T-helper 2 cell (primary cell): ENCODE measurements around the gene HIRIP3.
A peak's percentile ranks its signal among the peaks of the same experiment; 100 is the strongest.

ENCODE experiments used
- DNase-seq, 5 experiments: peaks; one replicate each; pipeline versions ENCODE4 v3.0.0 to v3.0.0-alpha.2; 2012 to 2022

The HIRIP3 gene

DNA sequence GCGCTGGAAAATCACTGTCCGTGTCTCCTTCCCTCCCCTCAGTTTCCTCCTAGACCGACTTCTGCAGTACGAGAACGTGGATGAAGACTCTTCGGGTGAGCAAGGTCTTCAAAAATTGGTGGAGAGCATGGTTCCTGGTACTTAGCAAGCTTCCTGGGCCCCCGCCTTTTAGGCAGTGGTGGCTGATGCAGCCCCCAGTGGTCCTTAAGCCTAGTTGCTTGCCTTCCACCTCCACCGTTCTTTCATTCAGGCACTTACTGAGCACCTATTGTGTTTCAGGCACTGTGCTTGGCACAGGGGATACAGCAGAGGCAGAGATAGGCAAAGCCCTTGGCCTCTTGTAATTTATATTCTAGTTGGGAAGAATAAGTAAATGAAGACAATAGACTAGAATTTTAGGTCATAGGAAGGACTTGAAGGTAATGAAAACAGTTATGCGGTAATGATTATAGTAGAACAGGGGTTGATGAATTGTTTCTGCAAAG, 1.4 kb upstream of the HIRIP3 start:
- peak in 1 of 5 experiments; percentile 41 for DNase-seq

DNA sequence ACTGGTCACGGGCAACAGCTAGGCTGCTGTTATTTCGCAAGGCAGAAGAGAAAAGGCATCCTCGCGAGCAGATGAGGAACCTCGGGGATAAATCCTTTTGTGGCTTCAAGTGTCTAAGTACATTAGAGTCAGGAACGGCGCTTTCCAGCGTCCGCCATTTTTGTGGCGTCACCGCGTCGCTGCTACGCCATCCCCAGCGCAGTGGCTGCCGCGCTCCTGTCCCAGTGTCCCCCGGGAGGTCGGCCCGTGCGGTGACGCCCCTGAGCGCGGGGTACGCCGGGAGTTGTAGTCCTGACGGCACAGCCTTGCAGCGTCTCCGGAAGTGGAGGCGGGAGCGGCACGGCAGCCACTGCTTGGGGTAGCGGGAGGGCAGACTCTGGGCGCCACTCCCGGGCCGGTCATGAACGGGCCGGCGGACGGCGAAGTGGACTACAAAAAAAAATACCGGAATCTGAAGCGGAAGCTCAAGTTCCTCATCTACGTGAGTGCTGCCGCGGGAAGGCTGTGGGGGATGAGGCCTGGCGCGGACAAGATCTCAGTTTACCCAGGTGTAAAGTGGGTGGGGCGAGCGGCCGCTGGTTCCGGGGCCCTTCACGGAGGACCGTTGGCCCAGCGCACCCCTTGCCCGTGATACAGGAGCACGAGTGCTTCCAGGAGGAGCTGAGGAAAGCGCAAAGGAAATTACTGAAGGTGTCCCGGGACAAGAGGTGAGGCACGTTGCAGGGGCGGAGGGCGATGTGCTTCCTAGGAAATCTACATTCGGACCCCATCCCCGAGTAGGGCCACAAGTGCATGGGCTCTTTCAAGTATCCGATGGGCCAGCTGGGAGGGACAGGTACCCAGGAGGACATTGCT, 721 bp upstream of the HIRIP3 start, which contains the start of gene INO80E:
Gene INO80E (plus strand): TSS at position 331 of the 855 bp plus-strand sequence. CDS start 70 bp downstream, at position 401.
- peak; percentile 97 to 100 (median 99) for DNase-seq

DNA sequence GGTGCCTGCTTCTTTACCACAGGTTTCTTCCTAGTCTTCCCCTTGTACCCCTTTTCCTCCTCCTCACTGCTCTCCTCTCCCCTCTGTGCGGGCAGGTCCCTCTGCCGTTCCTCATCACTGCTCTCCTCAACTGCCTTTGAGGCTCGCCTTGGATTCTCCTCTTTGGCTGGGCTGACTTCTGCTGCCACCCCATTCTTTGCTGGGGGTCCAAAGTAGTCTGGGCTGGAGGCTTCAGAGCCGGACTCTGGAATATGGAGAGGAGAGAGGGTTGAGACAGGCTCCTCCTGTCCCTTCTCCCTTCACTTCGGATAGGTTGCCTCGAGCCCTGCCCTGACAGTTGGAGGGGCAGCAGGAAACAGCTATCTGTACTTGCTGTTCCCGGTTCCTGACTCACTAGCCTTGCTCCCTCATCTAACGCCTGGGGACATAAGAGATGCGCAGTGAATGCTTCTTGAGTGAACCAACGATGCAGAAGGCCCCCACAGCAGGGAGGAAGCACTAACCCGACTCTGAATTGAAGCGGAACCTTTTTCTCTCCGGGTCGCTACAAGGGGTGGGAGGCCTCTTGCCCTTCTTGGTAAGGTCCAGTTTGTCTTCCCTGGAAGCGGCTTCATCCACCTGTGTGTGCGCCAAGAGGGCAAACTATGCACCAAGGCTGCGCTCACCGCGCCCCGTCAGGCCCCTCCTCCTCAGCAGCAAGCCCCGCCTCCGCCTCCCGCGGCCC, 655 bp downstream of the HIRIP3 start:
- DNase-seq: peak in 2 of 5 experiments; percentile 52 to 59

DNA sequence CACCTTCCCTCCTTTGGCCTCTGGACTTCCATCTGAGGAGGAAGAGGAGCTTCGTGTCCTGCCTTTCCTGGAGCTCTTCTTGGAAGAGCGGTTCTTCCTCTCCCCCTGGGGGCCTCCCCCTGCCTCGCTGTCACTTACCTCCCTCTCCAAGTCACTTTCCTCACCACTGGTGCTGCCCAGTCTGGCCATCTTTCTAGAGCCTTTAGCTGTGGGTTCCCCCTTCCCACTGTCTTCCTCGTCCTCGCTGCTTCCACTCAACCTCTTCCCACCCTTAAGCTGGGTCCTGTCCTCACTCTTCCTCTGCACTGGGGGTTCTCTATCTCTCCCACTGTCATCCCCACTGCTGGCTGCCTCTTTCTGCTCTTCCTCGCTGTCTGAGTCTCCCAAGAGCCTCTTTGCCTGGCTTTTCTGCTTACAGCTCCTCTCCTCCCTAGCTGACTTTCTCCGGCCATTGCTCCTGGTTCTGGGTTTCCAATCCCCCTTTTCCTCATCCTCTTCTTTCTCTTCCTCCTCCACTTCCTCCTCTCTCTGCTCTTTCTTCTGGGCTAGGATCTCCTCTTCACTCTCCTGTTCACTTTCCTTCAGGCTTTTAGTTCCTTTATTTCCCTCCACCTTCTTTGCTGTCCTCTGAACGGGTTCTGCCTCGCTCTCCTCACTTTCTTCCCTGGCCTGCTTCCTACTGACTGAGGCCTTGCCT, 1.4 kb downstream of the HIRIP3 start:
- no peak for DNase-seq

DNA sequence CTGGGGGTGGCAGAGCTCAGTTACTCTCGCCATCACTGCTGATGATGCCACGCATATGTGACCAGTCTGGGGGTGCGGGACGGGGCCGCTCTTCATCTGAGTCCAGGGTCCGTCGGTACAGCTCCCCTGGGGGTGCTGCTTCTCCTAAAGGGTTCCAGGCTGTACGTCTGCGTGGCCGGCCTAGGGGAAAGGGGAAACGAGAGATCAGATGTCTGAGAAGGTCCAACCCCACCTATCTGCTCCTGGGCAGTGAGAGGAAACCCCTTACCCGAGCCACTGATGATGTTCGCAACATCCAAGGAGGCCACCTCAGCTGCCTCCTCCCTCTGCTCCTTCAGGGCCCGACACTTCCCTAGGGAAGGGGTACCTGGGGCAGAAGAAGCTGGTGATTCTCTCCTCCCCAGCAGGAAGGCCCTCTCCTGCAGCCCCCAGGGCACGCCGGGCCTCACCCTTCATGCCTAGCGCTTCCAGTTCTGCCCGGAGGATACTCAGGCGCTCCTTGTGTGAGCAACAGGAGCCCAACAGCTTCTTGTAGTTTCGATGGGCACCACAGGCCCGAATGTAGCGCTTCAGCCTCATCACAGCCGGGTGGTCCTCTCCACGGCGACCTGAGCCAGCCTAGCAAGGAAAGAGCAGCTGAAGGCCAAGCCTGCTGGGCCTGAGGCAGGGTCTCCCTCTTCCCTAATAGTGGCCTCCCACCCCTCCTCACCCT, 2.1 kb downstream of the HIRIP3 start:
- no peak for DNase-seq

DNA sequence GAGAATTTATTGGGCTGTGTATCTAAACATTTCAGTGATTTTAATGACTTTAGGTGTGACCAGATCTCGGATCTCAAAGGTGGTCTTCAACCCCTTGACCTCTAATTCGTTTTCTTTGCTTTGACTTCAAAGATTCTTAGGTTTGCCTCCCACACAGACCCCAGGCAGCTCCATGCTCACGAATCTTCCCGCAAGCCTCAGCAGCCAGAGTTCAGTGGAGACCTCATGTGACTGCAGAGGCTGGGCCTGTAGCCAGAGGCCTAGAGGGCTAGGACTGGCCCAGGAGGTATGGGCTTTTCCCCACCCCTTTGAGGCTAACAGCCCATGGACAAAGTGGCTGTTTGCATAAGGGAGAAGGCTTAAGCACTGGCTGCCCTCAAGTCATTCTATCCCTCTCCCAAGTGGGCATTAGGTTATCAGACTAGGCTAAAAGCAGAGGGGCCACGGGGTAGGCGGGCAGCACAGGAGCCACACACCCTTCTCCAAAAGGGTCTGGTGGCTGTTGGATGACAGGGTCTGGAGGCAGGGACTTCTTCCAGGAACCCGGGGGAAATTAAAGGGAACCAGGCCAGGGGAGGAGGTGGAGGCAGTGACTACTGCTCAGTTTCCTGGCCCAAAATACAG, 3.0 kb downstream of the HIRIP3 start:
- DNase-seq: no peak

DNA sequence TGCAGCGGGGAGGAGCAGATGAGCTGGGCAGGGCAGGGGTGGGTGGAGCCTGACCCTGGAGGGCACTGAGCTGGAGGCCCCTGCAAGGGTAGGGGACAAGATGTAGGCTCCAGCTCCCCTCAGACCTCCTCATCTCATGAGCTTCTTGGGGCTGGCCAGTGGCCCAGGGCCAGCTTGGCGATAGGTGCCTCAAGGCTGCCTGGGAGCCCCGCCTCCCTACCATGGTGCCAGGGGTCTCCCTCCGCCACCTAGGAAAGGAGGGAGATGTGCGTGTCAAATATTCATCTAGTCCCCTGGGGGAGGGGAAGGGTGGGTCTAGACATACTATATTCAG, 3.9 kb downstream of the HIRIP3 start:
- no peak for DNase-seq

DNA sequence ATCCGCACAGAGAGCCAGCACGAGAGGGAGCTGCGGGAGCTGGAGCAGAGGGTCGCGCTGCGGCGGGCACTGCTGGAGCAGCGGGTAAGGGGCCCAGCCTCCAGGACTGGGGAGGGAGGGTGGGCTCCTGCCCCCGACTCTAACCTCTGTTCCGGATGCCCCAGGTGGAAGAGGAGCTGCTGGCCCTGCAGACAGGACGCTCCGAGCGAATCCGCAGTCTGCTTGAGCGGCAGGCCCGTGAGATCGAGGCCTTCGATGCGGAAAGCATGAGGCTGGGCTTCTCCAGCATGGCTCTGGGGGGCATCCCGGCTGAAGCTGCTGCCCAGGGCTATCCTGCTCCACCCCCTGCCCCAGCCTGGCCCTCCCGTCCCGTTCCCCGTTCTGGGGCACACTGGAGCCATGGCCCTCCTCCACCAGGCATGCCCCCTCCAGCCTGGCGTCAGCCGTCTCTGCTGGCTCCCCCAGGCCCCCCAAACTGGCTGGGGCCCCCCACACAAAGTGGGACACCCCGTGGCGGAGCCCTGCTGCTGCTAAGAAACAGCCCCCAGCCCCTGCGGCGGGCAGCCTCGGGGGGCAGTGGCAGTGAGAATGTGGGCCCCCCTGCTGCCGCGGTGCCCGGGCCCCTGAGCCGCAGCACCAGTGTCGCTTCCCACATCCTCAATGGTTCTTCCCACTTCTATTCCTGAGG, 4.4 kb downstream of the HIRIP3 start:
- DNase-seq: no peak

DNA sequence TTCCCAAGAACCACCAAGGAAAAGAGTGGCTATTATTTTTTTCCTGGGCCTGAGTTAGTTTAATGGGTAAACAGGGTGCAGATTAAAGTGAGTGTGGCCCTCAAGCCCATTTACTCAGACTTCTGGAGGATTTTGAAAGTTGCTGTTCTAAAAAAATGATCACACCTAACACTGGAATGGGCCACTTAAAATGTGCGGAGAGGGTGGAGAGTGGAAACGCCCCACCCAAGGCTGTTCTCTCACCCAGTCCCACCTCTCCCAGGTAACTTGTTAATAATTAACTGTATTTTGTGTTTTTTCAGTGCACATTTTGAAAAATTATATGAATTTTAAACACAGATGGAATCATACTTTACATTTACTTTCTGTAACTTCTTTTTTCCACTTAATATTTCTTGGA, 5.4 kb downstream of the HIRIP3 start:
- DNase-seq: no peak

DNA sequence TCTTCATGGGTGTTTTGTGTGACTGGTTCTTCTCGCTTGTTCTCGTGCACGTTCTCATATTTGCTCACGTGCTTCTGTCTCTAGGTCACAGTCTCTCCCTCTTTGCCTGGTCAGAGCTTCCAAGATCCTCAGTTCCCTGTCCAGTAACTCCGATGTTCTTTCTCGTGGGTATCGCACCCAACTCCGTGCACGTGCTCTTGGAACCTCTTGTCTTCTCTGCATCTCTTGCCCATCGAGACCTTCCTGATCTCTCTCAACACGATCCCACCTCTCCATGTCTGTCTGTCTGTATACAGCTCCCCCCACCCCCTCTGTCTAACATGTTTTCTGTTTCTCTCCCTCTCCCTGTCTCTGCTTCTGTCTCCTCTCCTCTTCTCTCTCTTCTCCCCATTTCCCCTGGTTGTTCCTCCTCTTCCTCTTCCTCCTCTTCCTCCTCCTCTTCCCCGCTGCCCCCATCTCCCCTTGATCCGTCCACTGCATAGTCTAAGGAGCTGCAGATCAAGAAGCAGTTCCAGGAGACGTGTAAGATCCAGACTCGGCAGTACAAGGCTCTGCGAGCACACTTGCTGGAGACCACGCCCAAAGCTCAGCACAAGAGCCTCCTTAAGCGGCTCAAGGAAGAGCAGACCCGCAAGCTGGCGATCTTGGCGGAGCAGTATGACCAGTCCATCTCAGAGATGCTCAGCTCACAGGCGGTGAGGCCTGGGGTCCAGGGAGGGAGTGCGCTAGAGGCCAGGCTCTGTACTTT, 6.1 kb downstream of the HIRIP3 start:
- DNase-seq: no peak

DNA sequence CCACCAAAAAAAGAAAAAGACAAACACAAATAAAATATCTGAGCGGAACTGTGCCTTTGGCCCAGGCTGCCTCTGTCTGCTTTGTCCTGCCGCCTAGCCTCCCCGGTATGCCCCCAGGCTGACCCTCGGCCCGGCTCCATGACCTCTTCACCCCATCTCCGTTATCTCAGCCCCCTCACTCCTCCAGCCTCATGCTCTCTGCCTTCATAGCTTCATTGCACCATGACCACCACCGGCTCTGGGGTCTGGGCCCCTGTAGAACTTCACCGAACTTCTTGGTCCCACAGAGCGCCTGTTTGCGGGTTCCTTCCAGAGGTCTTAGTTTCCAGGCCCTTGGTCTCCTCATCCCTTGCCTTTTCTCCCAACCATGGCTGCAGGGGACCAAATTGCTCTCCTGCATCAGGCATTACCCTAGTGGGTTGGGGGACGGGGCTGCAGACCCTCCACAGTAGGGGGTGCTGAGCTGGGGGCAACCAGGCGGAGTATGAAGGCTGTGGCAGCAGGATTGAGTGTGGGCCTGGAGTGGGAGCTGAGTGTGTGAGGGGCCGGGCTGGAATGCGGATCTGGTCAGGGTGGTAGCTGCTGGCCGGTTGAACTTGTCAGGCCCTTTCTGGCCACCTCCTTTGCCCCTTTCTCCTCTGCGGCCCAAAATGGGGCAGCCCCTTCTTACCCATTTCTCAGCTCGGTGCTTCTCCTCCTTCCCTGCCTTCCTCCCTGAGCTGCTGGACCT, 6.9 kb downstream of the HIRIP3 start:
- DNase-seq: no peak

DNA sequence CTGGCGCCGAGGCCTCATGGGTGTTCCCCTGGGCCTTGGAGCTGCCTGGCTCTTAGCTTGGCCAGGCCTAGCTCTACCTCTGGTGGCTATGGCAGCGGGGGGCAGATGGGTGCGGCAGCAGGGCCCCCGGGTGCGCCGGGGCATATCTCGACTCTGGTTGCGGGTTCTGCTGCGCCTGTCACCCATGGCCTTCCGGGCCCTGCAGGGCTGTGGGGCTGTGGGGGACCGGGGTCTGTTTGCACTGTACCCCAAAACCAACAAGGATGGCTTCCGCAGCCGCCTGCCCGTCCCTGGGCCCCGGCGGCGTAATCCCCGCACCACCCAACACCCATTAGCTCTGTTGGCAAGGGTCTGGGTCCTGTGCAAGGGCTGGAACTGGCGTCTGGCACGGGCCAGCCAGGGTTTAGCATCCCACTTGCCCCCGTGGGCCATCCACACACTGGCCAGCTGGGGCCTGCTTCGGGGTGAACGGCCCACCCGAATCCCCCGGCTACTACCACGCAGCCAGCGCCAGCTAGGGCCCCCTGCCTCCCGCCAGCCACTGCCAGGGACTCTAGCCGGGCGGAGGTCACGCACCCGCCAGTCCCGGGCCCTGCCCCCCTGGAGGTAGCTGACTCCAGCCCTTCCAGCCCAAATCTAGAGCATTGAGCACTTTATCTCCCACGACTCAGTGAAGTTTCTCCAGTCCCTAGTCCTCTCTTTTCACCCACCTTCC, 7.9 kb downstream of the HIRIP3 start:
- no peak for DNase-seq

DNA sequence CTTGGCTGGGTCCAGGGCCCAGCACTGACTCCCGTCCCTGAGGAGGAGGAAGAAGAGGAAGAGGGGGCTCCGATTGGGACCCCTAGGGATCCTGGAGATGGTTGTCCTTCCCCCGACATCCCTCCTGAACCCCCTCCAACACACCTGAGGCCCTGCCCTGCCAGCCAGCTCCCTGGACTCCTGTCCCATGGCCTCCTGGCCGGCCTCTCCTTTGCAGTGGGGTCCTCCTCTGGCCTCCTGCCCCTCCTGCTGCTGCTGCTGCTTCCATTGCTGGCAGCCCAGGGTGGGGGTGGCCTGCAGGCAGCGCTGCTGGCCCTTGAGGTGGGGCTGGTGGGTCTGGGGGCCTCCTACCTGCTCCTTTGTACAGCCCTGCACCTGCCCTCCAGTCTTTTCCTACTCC, 8.5 kb downstream of the HIRIP3 start:
- no peak for DNase-seq

DNA sequence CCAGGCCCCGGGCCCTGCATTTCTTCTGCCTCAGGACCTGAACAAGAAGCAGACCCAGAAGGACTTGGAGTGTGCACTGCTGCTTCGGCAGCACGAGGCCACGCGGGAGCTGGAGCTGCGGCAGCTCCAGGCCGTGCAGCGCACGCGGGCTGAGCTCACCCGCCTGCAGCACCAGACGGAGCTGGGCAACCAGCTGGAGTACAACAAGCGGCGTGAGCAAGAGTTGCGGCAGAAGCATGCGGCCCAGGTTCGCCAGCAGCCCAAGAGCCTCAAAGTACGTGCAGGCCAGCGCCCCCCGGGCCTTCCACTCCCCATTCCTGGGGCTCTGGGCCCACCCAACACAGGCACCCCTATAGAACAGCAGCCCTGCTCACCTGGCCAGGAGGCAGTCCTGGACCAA, 9.2 kb downstream of the HIRIP3 start:
- no peak for DNase-seq

DNA sequence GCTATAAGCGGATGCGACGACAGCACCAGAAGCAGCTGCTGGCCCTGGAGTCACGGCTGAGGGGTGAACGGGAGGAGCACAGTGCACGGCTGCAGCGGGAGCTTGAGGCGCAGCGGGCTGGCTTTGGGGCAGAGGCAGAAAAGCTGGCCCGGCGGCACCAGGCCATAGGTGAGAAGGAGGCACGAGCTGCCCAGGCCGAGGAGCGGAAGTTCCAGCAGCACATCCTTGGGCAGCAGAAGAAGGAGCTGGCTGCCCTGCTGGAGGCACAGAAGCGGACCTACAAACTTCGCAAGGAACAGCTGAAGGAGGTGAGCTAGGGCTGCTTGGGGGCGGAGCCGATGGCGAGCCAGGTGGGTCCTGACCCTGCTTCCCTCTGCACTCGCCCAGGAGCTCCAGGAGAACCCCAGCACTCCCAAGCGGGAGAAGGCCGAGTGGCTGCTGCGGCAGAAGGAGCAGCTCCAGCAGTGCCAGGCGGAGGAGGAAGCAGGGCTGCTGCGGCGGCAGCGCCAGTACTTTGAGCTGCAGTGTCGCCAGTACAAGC, 10.1 kb downstream of the HIRIP3 start:
- no peak for DNase-seq

DNA sequence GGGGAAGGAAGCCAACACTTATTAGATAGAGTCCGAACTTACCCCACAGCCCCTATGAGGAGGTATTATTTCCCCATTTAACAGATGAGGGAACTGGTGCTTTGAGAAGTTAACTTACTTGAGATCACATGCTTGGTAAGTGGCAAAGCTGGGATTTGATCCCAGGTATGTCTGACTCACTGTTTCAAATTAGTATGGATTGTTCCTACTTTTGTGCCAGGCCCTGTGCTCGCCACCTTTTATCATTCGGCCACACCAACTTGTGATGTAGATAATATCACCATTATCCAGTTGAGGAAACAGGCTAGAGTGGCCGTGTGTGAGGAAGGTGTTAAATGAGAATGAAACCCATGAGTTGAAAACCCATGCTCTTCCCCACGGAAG, 10.7 kb downstream of the HIRIP3 start:
- DNase-seq: no peak

DNA sequence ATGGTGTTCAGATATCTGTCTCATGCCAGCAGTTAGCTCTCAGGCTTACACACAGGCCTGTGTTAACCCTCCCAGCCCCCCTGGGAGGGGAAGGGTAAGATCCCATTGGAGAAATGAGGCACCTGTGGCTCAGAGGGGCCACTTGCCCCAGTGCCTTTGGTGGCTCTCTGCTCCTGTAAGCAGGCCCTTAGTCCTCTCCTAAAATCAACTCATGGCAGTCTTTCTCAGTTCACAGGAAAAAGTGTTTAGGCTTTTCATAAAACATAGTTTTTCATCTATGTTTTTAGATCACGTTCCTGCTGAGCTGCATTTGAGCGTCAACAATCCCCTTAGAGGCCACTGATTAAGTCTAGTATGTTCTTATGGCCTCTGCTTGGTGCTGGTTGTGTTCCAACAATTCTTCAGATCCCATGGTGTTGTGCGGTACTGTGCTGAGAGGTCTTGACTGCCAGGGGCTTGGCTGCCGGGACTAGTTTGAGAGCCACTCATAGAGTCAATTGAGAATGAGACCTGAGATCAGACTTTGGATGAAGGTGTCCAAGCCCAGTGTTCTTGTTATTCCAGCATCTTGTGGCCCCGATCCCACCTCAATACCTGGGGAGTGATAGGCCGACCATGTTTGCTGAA, 11.2 kb downstream of the HIRIP3 start:
- DNase-seq: no peak

DNA sequence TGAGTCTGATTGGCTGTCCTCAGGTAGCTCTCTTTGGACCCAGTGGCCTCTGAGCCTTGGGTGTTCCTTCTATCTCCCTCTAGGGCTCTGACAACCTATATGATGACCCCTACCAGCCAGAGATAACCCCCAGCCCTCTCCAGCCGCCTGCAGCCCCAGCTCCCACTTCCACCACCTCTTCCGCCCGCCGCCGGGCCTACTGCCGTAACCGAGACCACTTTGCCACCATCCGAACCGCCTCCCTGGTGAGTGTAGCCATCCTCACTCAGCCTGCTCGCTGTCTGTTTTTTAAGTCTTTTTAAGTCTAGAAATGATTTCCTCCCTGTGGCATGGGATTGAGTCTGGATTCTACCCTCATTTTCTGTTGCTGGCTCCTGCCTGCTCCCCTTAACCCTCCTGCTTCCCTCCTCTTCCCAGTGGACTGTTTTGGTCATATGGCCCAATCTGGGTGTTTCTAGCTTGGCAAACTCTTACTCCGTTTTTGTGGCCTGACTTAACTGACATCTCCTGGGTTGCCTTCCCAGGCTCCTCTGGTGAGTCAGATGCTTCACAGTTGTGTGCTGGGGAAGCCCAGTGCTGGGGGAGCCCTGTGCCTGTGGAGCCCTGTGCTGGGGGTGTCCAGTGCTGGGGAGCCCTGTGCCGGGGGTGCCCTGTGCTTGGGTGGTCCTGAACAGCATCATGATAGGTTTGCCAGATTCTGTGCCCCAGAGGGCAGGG, 11.8 kb downstream of the HIRIP3 start:
- DNase-seq: no peak
